NCI-H2029 (cell line): ENCODE data around the gene SYT13.
A peak's percentile ranks its signal among the peaks of the same experiment; 100 is the strongest.

Experiments
- DNase-seq: peaks from one replicate; lab custom pipeline; 2025; lab: John Stamatoyannopoulos, UW

Gene SYT13

GRCh38 chr11:45218705-45219104, 67.4 kb downstream of the SYT13 start:
- no peak for DNase-seq

GRCh38 chr11:45217991-45218390, 68.2 kb downstream of the SYT13 start:
- DNase-seq = no peak

- DNase-seq = no peak
Measured at GRCh38 chr11:45216901-45217300, 69.2 kb downstream of the SYT13 start.

GRCh38 chr11:45216031-45216430, 70.1 kb downstream of the SYT13 start:
- no peak for DNase-seq

GRCh38 chr11:45215098-45215865, 70.9 kb downstream of the SYT13 start:
- no peak for DNase-seq

GRCh38 chr11:45213717-45214116, 72.4 kb downstream of the SYT13 start:
- no peak for DNase-seq

GRCh38 chr11:45213316-45213665, 72.8 kb downstream of the SYT13 start:
- no peak for DNase-seq

- no peak for DNase-seq
Measured at GRCh38 chr11:45212566-45213315, 73.4 kb downstream of the SYT13 start.

GRCh38 chr11:45211732-45212131, 74.4 kb downstream of the SYT13 start:
- no peak for DNase-seq

- peak; percentile 36 for DNase-seq
Measured at GRCh38 chr11:45210846-45211245, 75.3 kb downstream of the SYT13 start.

GRCh38 chr11:45209891-45210699, 76.0 kb downstream of the SYT13 start:
- DNase-seq = peak; percentile 63

GRCh38 chr11:45209000-45209879, 76.9 kb downstream of the SYT13 start:
- DNase-seq = no peak

- peak; percentile 83 for DNase-seq
Measured at GRCh38 chr11:45208135-45208534, 78.0 kb downstream of the SYT13 start.

- DNase-seq = no peak
Measured at GRCh38 chr11:45205978-45206377, 80.2 kb downstream of the SYT13 start.

GRCh38 chr11:45204761-45205160, 81.4 kb downstream of the SYT13 start:
- no peak for DNase-seq

GRCh38 chr11:45193695-45194094, 92.4 kb downstream of the SYT13 start:
- no peak for DNase-seq
